GM12874 (cell line): ENCODE measurements around the gene PCGF2.

Experiments used
- CTCF ChIP-seq: IDR thresholded peaks from 2 replicates; pipeline ENCODE4 v1.5.1; 2011; ENCODE audit warnings: low read depth, mild to moderate bottlenecking, control low read depth, low read length, moderate library complexity; ENCODE audit not compliant: insufficient read depth

Gene PCGF2

GRCh38 chr17:38743556-38744171 lies 4.5 kb downstream of the PCGF2 start:
- TF ChIP-seq CTCF, result no peak

DNA sequence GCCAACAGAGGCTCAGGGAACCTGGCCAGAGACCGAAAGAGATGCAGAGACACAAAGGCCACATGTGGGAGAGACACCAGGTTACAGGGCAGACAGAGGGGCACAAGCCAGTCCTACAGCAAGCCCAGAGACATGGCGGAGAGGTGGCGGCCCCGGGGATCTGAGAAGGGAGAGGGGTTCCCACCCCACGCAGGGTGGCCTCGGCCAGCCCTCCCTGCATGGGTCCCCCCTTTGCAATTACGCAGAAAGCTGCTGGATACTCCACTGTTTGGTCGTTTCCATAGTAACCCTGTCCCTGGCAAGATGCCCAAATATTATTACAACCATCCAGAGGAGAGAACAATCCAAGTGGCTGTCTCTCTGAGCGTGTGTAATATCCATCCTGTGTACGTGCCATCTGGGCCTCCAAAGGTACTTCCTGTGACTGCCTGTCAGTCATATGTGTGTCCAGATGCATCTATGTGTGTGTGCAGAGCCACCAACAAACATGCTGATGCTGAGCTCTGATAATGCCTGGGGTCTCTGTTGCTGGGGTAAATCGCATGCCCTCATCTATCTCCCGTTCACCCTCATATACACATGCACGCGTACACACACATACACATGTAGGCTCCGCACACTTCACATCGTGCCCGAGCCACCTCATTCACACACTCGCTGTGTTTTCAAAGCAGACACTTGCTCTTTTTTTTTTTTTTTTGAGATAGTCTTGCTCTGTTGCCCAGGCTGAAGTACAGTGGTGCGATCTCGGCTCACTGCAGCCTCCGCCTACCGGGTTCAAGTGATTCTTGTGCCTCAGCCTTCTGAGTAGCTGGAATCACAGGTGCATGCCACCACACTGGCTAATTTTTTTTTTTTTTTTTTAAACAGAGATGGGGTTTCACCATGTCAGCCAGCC lies 5.5 kb downstream of the PCGF2 start:
- no peak for TF ChIP-seq CTCF

DNA sequence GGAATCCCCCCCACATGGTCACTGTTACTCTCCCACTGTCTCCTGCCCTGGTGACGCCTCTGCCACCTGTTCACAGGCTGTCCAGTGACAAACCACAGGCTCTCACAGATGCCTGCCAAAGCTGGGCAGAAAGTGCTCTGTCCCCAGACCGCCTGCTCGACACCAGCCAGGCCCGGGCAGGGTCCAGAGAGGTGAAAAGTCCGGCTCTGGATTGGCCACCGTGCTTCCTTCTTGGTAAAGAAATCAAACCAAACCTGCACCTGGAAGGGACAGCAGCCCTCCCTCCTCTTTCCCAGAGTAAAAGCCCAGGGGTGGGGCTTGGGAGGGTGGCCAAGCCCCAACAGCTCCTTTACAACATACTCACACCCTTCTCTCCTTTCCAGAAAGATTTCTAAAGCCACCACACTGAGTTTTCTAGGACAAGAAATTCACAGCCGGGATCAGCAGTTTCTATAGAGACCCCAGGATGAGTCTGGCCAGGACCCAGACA lies 6.2 kb downstream of the PCGF2 start:
- TF ChIP-seq CTCF, result no peak

GRCh38 chr17:38741461-38741860 lies 6.7 kb downstream of the PCGF2 start:
- TF ChIP-seq CTCF, result no peak

DNA sequence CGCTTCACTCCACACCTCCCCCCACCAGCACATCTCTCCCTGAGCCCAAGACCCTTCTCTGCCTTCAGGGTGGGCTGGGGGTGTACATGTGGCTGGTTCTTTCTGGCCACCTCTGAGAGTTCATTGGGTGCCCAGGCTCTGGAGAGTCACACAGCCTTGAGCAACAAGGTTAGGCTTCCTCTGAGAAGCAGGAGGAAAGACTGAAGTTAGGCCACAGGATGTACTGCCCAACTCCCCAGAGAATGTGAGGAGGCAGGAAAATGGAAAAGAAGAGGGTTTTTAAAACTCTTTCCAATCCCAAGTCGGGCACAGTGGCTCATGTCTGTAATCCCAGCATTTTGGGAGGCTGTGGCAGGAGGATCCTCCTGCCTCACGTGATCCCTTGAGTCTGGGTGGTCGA lies 7.3 kb downstream of the PCGF2 start:
- no peak for TF ChIP-seq CTCF

- TF ChIP-seq CTCF, result no peak
These were observed 8.1 kb downstream of the PCGF2 start for GRCh38 chr17:38740044-38740443.

GRCh38 chr17:38739305-38739704 lies 8.8 kb downstream of the PCGF2 start:
- no peak for TF ChIP-seq CTCF
